ENCODE results near the gene MED12L.

Gene MED12L

GRCh38 chr3:151431940-151432339 lies 346.5 kb downstream of the MED12L start:
- DNase-seq: no peak

- no peak for DNase-seq
These were observed 347.3 kb downstream of the MED12L start for GRCh38 chr3:151432616-151433372.

- DNase-seq: no peak
These were observed 348.9 kb downstream of the MED12L start for GRCh38 chr3:151434151-151434890.

GRCh38 chr3:151436675-151437446 lies 351.4 kb downstream of the MED12L start:
- DNase-seq: no peak

GRCh38 chr3:151437906-151438305 lies 352.4 kb downstream of the MED12L start:
- DNase-seq: no peak

- DNase-seq: no peak
These were observed 354.2 kb downstream of the MED12L start for GRCh38 chr3:151439652-151440125.

- no peak for DNase-seq
These were observed 355.5 kb downstream of the MED12L start for GRCh38 chr3:151440940-151441339.

- DNase-seq: peak; percentile 59
These were observed 358.1 kb downstream of the MED12L start for GRCh38 chr3:151443583-151443982.

GRCh38 chr3:151445273-151446001 lies 360.0 kb downstream of the MED12L start:
- no peak for DNase-seq

- no peak for DNase-seq
These were observed 360.5 kb downstream of the MED12L start for GRCh38 chr3:151446002-151446340.

- DNase-seq: no peak
These were observed 366.9 kb downstream of the MED12L start for GRCh38 chr3:151452368-151452767.

- DNase-seq: no peak
These were observed 367.4 kb downstream of the MED12L start for GRCh38 chr3:151452841-151453240.

- DNase-seq: no peak
These were observed 370.6 kb downstream of the MED12L start for GRCh38 chr3:151456065-151456464.

- no peak for DNase-seq
These were observed 373.9 kb downstream of the MED12L start for GRCh38 chr3:151459358-151459757.

GRCh38 chr3:151460228-151460627 lies 374.8 kb downstream of the MED12L start:
- no peak for DNase-seq

GRCh38 chr3:151460774-151461450 lies 375.4 kb downstream of the MED12L start, which contains the start of gene IGSF10:
IGSF10 (minus strand) TSS chr3:151461061; CDS start chr3:151458709, 2,352 bp downstream.
- peak; percentile 83 for DNase-seq

GRCh38 chr3:151462278-151462780 lies 376.9 kb downstream of the MED12L start:
- DNase-seq: no peak

GRCh38 chr3:151462991-151463390 lies 377.5 kb downstream of the MED12L start:
- no peak for DNase-seq

- DNase-seq: no peak
These were observed 381.6 kb downstream of the MED12L start for GRCh38 chr3:151467069-151467468.

- peak; percentile 70 for DNase-seq
These were observed 382.9 kb downstream of the MED12L start for GRCh38 chr3:151468284-151468917.

- peak; percentile 66 for DNase-seq
These were observed 391.0 kb downstream of the MED12L start for GRCh38 chr3:151476344-151477018.

Data from islet precursor cell (in vitro differentiated cells).